GM19023 (cell line): ENCODE results near the gene GLDC.

ENCODE experiments used
- ATAC-seq: cut with Tn5 transposase; IDR thresholded peaks from one replicate; pipeline ENCODE4 v1.9.1; 2021; ENCODE audit warnings: mild to moderate bottlenecking, moderate library complexity; ENCODE audit not compliant: unreplicated experiment

The GLDC gene

GRCh38 chr9:6665628-6666027 is 20.1 kb upstream of the GLDC start:
- no peak for ATAC-seq

- ATAC-seq = no peak
Measured at GRCh38 chr9:6664204-6664680, 18.7 kb upstream of the GLDC start.

- ATAC-seq = no peak
Measured at GRCh38 chr9:6660512-6660911, 15.0 kb upstream of the GLDC start.

GRCh38 chr9:6658628-6659353 is 13.3 kb upstream of the GLDC start:
- no peak for ATAC-seq

- ATAC-seq = no peak
Measured at GRCh38 chr9:6656614-6657300, 11.2 kb upstream of the GLDC start.

GRCh38 chr9:6655036-6655435 is 9.5 kb upstream of the GLDC start:
- ATAC-seq = peak; percentile 86

- no peak for ATAC-seq
Measured at GRCh38 chr9:6646293-6646636, 736 bp upstream of the GLDC start.

- peak; percentile 29 for ATAC-seq
Measured at GRCh38 chr9:6645105-6645354, 499 bp downstream of the GLDC start.

- ATAC-seq = no peak
Measured at GRCh38 chr9:6644346-6645104, 1.0 kb downstream of the GLDC start.

GRCh38 chr9:6641961-6642360 is 3.6 kb downstream of the GLDC start:
- no peak for ATAC-seq

GRCh38 chr9:6641561-6641960 is 4.0 kb downstream of the GLDC start:
- no peak for ATAC-seq

GRCh38 chr9:6641056-6641455 is 4.5 kb downstream of the GLDC start:
- no peak for ATAC-seq

GRCh38 chr9:6640268-6641051 is 5.1 kb downstream of the GLDC start:
- no peak for ATAC-seq

GRCh38 chr9:6639622-6640021 is 5.9 kb downstream of the GLDC start:
- ATAC-seq = no peak

GRCh38 chr9:6634444-6634843 is 11.1 kb downstream of the GLDC start:
- ATAC-seq = no peak

GRCh38 chr9:6633378-6633777 is 12.2 kb downstream of the GLDC start:
- no peak for ATAC-seq

- peak; percentile 88 for ATAC-seq
Measured at GRCh38 chr9:6632516-6633183, 12.9 kb downstream of the GLDC start.

GRCh38 chr9:6631207-6631512 is 14.4 kb downstream of the GLDC start:
- peak; percentile 29 for ATAC-seq

GRCh38 chr9:6630502-6631206 is 14.9 kb downstream of the GLDC start:
- peak; percentile 67 for ATAC-seq

GRCh38 chr9:6628704-6629103 is 16.8 kb downstream of the GLDC start:
- no peak for ATAC-seq
